ENCODE results near the gene AOC3. TPM values are rescaled to one million over a fixed set of nuclear protein-coding genes. Genes with fewer than 3 reads are reported as not detected.

The AOC3 gene
- total and polyA plus RNA-seq, 2 of the 8 experiments (the other 6 are each of a cell fraction or from before 2014, with no cell fraction given), result 2.5 to 2.7 TPM

- Histone ChIP-seq H4K20me1 (replicated peaks in 1 of 2; ENCODE audit: control insufficient read depth in 1 of 2, insufficient read depth in 2 of 2, low read length in 2 of 2) (peaks cover 13 to 19% of the 10 kb centered on the region in 2 experiments), H2AFZ (ENCODE audit: low read length) (no peak overlapping the region), H3K79me1 (ENCODE audit: low read depth, low read length) (no peaks in the 10 kb centered on the region), H3K56ac (replicated peaks; ENCODE audit: insufficient read length, low read depth, low read length) (no peak overlapping the region), H3K4me3 (ENCODE audit: extremely low read depth in 1 of 4, insufficient read depth in 2 of 4, low read depth in 3 of 4, low read length in 4 of 4) (no peak overlapping the region), H3K4ac (replicated peaks; ENCODE audit: insufficient read length, low read depth, low read length) (no peak overlapping the region), H4K91ac (replicated peaks; ENCODE audit: insufficient read length, low read length) (no peak overlapping the region), H3K23ac (ENCODE audit: insufficient read length) (no peak overlapping the region), H3K27ac (ENCODE audit: low read depth, low read length) (no peak overlapping the region), H3K9me3 (ENCODE audit: insufficient read depth in 2 of 2, low read depth in 1 of 2, low read length in 1 of 2) (no peaks in the 10 kb centered on the region), H4K5ac (ENCODE audit: insufficient read length, low read depth, low read length) (no peak overlapping the region), H2BK120ac (replicated peaks; ENCODE audit: low read depth, low read length) (no peak overlapping the region), H3K4me2 (ENCODE audit: insufficient read depth in 1 of 2, low read depth in 2 of 2, low read length in 2 of 2) (no peak overlapping the region), H3K18ac (ENCODE audit: extremely low read depth, low read length) (no peak overlapping the region), H2BK15ac (ENCODE audit: low read length) (no peak overlapping the region), H3K9ac (replicated peaks in 1 of 4; ENCODE audit: extremely low read depth in 1 of 4, low read depth in 3 of 4, low read length in 3 of 4) (no peak overlapping the region), H3K14ac (ENCODE audit: insufficient read length) (no peak overlapping the region), H3K36me3 (ENCODE audit: control insufficient read depth in 2 of 4, insufficient read depth in 4 of 4, low read length in 3 of 4) (peaks cover 21 to 49% (median 36%) of the 10 kb centered on the region in 4 experiments), H3K27me3 (replicated peaks in 1 of 4; ENCODE audit: control insufficient read depth in 3 of 4, extremely low read depth in 1 of 4, insufficient read depth in 3 of 4, low read length in 3 of 4) (no peaks in the 10 kb centered on the region; a peak in 1 of 7 replicates), H3K23me2 (ENCODE audit: low read depth, low read length) (no peaks in the 10 kb centered on the region), H2BK5ac (ENCODE audit: low read depth, low read length) (no peak overlapping the region), H2BK12ac (ENCODE audit: low read depth, low read length) (no peak overlapping the region), H4K8ac (ENCODE audit: extremely low read depth, insufficient read depth, low read length) (no peak overlapping the region), H3K4me1 (replicated peaks in 1 of 4; ENCODE audit: control insufficient read depth in 3 of 4, insufficient read depth in 4 of 4, low read length in 3 of 4) (no peaks in the 10 kb centered on the region; a peak in 1 of 7 replicates), H3K79me2 (ENCODE audit: control insufficient read depth in 1 of 2, insufficient read depth in 2 of 2, low read length in 2 of 2) (no peaks in the 10 kb centered on the region), H2AK5ac (ENCODE audit: low read depth, low read length) (no peak overlapping the region), H2BK20ac (ENCODE audit: low read length) (no peak overlapping the region)
- POLR2A ChIA-PET (ENCODE audit: partially characterized antibody), result interaction anchor here (0.7 to 10.4 kb wide), 21 partner anchors 9 to 194 kb away, joined by 3 to 111 read pairs (median 4); partner anchors contain the start of genes AARSD1, PSME3 and RPL27
- WGBS, 2 experiments (ENCODE audit: extremely low coverage in 1 of 2, insufficient coverage in 1 of 2, insufficient read length in 1 of 2, insufficient replicate concordance in 2 of 2, low coverage in 1 of 2, low lambda C conversion rate in 2 of 2, missing lambda C conversion rate in 1 of 2), result 91% methylated on average over 12 of the region's 12 CpGs; no CpG with 5 or more reads in 1 of the 2 experiments
- FAIRE-seq (no peak), DNase-seq (ENCODE audit: low read depth in 1 of 2, low spot score in 2 of 2) (no peak)
- CTCF ChIA-PET (ENCODE audit: partially characterized antibody), result interaction anchor here (0.7 to 8.9 kb wide), 15 partner anchors 10 to 130 kb away, joined by 3 to 141 read pairs (median 5); no protein-coding TSS in a partner anchor
- no peak for TF ChIP-seq JUN (IDR thresholded peaks at IDR 0.05; ENCODE audit: low read depth, low read length)
- no peak for TF ChIP-seq CREB1 (IDR thresholded peaks at IDR 0.05)
- no peak for TF ChIP-seq NANOG (IDR thresholded peaks at IDR 0.05; ENCODE audit: insufficient read depth, low read depth, low read length, poor library complexity, severe bottlenecking)
- no peak for TF ChIP-seq ASH2L (IDR thresholded peaks at IDR 0.05; ENCODE audit: low read length)
- TF ChIP-seq PHF8 (conservative IDR thresholded peaks at IDR 0.05; ENCODE audit: low read depth, low read length), result no peak
- no peak for TF ChIP-seq E2F6 (IDR thresholded peaks at IDR 0.05)
- TF ChIP-seq CEBPB (IDR thresholded peaks at IDR 0.05; ENCODE audit: low read depth, low read length), result no peak
- TF ChIP-seq ATF3 (IDR thresholded peaks at IDR 0.05; ENCODE audit: insufficient read depth, low read depth, low read length), result no peak
- no peak; the same call in 1 of the 2 replicates for TF ChIP-seq POLR2AphosphoS5 (IDR thresholded peaks at IDR 0.05; ENCODE audit: low read depth, low read length)
- TF ChIP-seq ZNF274 (IDR thresholded peaks at IDR 0.05; ENCODE audit: borderline replicate concordance, extremely low read depth, low read length), result no peak
- no peak for TF ChIP-seq TAF7 (optimal IDR thresholded peaks at IDR 0.05; ENCODE audit: borderline replicate concordance, low read depth, low read length)
- TF ChIP-seq EP300 (IDR thresholded peaks at IDR 0.05; ENCODE audit: borderline replicate concordance in 1 of 2, low read depth in 2 of 2, low read length in 2 of 2), result no peak
- no peak for TF ChIP-seq KDM5A (IDR thresholded peaks at IDR 0.05; ENCODE audit: low read length)
These were observed 5.5 kb upstream of the AOC3 start for GRCh38 chr17:42845556-42845917.

Data from H1 (cell line).